ENCODE measurements around the gene CPNE4. TPM values are rescaled to one million over a fixed set of nuclear protein-coding genes. Genes with fewer than 3 reads are reported as not detected.
A peak's percentile ranks its signal among the peaks of the same experiment; 100 is the strongest.

CPNE4 gene
- total RNA-seq, 1 experiment from 2014 or later, result 1.9 TPM

- H3K23me2 ChIP-seq (ENCODE audit: insufficient read length, low read depth, low read length, poor library complexity, severe bottlenecking), result no peaks in the 10 kb centered on the region
- no peak overlapping the region for H2AFZ ChIP-seq (ENCODE audit: low read length)
- TF ChIP-seq, protein P1, sequence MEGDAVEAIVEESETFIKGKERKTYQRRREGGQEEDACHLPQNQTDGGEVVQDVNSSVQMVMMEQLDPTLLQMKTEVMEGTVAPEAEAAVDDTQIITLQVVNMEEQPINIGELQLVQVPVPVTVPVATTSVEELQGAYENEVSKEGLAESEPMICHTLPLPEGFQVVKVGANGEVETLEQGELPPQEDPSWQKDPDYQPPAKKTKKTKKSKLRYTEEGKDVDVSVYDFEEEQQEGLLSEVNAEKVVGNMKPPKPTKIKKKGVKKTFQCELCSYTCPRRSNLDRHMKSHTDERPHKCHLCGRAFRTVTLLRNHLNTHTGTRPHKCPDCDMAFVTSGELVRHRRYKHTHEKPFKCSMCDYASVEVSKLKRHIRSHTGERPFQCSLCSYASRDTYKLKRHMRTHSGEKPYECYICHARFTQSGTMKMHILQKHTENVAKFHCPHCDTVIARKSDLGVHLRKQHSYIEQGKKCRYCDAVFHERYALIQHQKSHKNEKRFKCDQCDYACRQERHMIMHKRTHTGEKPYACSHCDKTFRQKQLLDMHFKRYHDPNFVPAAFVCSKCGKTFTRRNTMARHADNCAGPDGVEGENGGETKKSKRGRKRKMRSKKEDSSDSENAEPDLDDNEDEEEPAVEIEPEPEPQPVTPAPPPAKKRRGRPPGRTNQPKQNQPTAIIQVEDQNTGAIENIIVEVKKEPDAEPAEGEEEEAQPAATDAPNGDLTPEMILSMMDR (conservative IDR thresholded peaks at IDR 0.05), result no peak
- WGBS (ENCODE audit: extremely low coverage, insufficient read length, low lambda C conversion rate), result no CpG with 5 or more reads among the region's 1 CpG
- H4K5ac ChIP-seq (ENCODE audit: insufficient read length, low read depth, low read length), result no peak overlapping the region
- H2AK5ac ChIP-seq (ENCODE audit: insufficient read length, low read length), result no peak overlapping the region
- no peak overlapping the region for H2BK120ac ChIP-seq (ENCODE audit: low read depth, low read length, poor library complexity, severe bottlenecking)
- no peak overlapping the region for H4K91ac ChIP-seq (ENCODE audit: insufficient read length, low read depth, low read length)
- H4K8ac ChIP-seq (replicated peaks; ENCODE audit: insufficient read length, low read depth, low read length), result no peak overlapping the region
- DNase-seq, result peak; percentile 37
- no peak overlapping the region for H2BK15ac ChIP-seq (ENCODE audit: low read depth, low read length)
- Mint-ChIP-seq H3K27me3 (ENCODE audit: low read depth) (no peaks in the 10 kb centered on the region), H3K36me3 (ENCODE audit: insufficient read depth in 1 of 3, low read depth in 3 of 3) (no peaks in the 10 kb centered on the region; a peak in 1 of 7 replicates), H3K4me1 (peaks cover 66 to 72% of the 10 kb centered on the region in 2 experiments), H3K9me3 (no peaks in the 10 kb centered on the region), H3K4me3 (no peak overlapping the region), H3K27ac (peak overlapping the region in 1 of 3 experiments; percentile 33; a peak in 3 of 7 replicates)
- no peak overlapping the region for H3K4ac ChIP-seq (ENCODE audit: low read depth, low read length)
- no peak overlapping the region for H3T11ph ChIP-seq (ENCODE audit: low read length)
- peaks cover 22% of the 10 kb centered on the region; the same call in 1 of the 2 replicates for H3K4me1 ChIP-seq (ENCODE audit: insufficient read depth, low read length)
- no peak overlapping the region for H2BK12ac ChIP-seq (ENCODE audit: insufficient read length, low read depth, low read length)
- no peak overlapping the region for H3K18ac ChIP-seq (ENCODE audit: insufficient read length, low read depth, low read length)
- H3K14ac ChIP-seq (ENCODE audit: insufficient read depth, low read length), result no peak overlapping the region
- no peaks in the 10 kb centered on the region for H4K20me1 ChIP-seq (ENCODE audit: control insufficient read depth, insufficient read depth, insufficient read length)
- no peak overlapping the region for H3K23ac ChIP-seq (ENCODE audit: insufficient read length, low read depth, low read length)
- H3K79me2 ChIP-seq (ENCODE audit: insufficient read depth, low read length), result no peaks in the 10 kb centered on the region
- no peak overlapping the region for H3K4me2 ChIP-seq (ENCODE audit: insufficient read depth, insufficient read length, low read length)
- H3K27me3 ChIP-seq (ENCODE audit: insufficient read depth, low read length), result no peaks in the 10 kb centered on the region
- H3K56ac ChIP-seq (ENCODE audit: insufficient read length, low read depth, low read length), result no peak overlapping the region
- H2BK20ac ChIP-seq (ENCODE audit: low read depth, low read length, poor library complexity, severe bottlenecking), result no peak overlapping the region
- no peak overlapping the region for H2BK5ac ChIP-seq (ENCODE audit: insufficient read length, low read length)
- no peaks in the 10 kb centered on the region for H3K9me3 ChIP-seq (ENCODE audit: control insufficient read depth, low read depth, low read length)
- no peak overlapping the region for H3K27ac ChIP-seq (ENCODE audit: insufficient read length, low read depth, low read length)
- no peak overlapping the region for H3K9ac ChIP-seq (ENCODE audit: extremely low read depth, insufficient read length, low read length)
- no peaks in the 10 kb centered on the region for H3K79me1 ChIP-seq (ENCODE audit: insufficient read depth, low read depth, low read length, poor library complexity, severe bottlenecking)
Observed at GRCh38 chr3:131914090-131914691, 120.6 kb downstream of the CPNE4 start.
